Right hindlimb (tissue), 1 donor: ENCODE results near the gene TFAP2E.

Experiments
- DNase-seq: peaks from one replicate; pipeline ENCODE4 v3.0.0-alpha.2; 2018

TFAP2E gene

GRCh38 chr1:35557611-35558373 is 15.3 kb upstream of the TFAP2E start, which contains the start of gene NCDN:
TSS of gene NCDN (plus strand) at chr1:35557799. CDS start at chr1:35558191, 392 bp downstream.
- peak; percentile 99 for DNase-seq

GRCh38 chr1:35558374-35559316 is 14.5 kb upstream of the TFAP2E start:
- peak; percentile 43 for DNase-seq

DNA sequence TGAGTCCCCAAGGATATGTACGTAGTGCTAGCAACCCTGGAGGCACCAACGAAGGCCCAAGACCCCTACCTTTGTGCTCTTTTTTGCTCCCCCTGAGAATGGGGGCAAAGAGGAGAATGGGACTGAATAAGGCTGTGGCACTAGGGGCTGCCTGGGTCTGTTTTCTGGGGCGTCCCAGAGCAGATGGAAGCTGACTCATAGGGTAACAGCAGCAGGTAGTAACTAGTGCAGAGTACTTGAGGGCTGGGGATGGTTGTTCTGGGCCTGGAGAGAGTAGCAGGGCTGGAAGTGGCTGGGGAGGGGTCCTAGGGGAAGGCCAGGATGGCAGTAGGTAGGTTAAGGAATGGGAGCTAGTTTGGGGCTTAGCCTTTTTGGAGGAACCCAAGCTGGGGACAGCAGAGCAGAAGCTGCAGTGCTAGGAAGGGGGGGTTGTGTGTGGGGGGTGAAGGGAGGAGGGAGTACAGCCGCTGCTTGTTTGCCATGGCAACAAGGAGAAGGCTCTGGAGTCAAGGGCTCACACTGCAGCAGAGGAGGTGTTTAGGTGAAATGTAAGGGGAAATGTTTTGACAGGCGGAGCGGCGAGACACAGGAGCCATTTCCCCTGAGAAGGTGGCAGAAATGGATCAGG is 13.7 kb upstream of the TFAP2E start:
- DNase-seq, result peak; percentile 42

- peak; percentile 59 for DNase-seq
Measured at GRCh38 chr1:35560256-35561225, 12.6 kb upstream of the TFAP2E start.

- DNase-seq, result no peak
Measured at GRCh38 chr1:35561297-35561971, 11.7 kb upstream of the TFAP2E start.

DNA sequence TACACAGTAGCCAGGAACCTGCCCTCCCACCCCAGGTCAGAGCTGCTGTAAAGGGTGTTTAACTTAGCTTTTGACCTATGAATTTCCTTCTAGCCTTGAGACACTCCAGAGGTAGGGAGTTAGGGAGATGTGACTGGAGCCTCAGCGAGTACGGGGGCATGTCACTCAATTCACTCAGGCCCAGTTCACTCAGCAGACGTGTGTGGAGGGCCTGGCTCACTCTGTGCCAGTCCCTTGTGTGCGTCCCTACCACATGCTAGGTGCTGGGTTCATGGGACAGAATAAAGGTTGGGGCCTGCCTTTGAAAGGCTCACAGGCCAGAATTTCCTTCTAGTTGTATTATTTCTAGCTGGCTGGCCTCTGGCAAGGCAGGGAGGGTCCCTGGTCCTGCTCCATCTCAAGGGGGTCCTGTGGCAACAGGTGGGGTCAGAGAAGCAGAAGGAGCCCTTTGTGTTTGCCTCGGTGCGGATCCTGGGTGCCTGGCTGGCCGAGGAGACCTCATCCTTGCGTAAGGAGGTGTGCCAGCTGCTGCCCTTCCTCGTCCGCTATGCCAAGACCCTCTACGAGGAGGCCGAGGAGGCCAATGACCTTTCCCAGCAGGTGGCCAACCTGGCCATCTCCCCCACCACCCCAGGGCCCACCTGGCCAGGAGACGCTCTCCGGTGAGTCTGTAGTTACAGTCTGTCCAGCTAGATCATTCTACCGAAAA is 11.0 kb upstream of the TFAP2E start:
- no peak for DNase-seq

- no peak for DNase-seq
Measured at GRCh38 chr1:35563166-35563565, 9.9 kb upstream of the TFAP2E start.

DNA sequence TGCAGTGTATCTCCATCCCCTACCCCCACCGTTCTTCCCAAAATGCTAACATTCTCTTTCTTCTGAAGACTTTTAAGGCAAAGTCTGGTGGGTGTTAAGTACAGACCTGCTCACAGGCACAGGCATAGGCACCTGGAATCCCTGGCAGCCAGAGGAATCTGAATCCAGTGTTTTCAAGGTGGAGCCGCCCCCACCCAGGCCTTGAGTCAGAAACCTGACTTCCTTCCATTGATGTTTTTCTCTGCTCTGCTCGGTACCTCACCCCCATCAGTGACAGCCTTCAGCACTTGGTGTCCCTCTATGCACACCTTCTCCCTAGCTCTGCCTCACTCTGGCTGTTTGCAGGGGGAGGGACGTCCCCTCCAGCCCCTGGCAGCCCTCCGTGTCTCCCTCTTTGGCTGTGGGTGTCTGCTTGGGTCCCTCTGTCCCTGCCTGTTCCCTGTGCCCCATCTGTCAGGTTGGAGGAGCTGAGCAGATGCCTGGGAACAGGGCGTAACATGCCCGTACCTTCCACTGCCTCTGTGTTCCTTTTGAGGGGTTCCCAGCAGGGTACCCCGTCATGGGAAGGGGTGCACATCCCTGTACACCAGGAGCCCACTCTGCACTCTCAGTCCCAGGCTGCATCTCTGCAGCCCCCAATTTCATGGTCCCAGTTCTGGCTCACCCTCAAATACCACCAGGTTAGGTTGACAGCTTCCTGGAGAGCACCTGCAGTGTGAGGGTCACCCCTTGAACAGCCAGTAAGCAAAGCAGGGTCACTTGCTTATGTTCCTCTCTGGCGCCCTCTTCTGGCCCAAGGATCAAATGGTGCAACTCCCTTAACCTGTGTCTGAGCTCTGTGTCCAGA is 8.9 kb upstream of the TFAP2E start:
- peak; percentile 77 for DNase-seq

GRCh38 chr1:35564884-35565741 is 8.0 kb upstream of the TFAP2E start:
- no peak for DNase-seq

DNA sequence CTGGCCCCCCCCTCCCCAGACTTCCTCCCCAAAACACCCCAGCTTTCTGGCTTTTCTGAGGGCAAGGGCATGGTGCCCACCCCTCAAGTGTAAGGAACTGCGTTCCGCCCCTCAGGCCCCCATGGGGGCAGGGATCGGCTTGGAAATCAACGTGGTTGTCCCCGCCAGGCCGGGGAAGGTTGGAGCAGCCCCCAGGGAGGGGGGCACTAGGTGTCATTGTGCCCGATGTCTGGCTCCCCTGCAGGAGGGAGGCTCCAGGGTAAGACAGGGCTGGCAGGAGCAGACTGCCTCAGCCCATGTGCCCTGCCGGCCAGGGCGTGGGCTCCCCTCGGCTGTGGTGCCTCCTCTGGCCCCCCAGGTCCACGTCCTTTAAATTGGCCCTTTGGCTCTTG is 7.4 kb upstream of the TFAP2E start:
- DNase-seq, result no peak

DNA sequence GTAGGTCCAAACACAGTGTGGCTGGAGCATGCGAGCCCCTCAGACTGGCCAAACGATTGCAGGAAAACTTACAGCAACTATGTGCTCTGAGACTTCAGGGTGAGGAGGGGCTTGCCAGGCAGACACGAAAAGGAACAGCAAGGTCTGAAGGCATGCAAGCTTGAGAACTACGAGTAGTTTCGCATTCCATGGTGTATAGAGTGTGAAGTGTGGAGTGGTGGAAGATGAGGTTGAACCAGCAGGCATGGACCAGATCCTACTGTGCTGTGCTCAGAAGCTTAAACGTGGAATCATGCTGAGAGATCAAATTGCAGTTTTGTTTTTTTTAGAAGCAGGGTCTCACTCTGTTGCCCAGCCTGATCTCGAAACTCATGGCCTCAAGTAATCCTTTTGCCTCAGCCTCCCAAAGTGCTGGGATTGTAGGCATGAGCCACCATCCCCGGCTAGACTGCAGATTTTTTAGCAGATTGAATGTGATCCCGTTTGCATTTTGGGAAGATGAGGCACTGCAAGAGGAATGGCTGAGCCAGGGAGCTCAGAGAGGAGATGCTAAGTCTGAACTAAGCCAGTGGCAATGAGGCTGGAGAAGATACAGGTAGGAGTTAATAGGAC is 5.1 kb upstream of the TFAP2E start:
- no peak for DNase-seq

- peak; percentile 79 for DNase-seq
Measured at GRCh38 chr1:35568975-35569395, 4.1 kb upstream of the TFAP2E start.

DNA sequence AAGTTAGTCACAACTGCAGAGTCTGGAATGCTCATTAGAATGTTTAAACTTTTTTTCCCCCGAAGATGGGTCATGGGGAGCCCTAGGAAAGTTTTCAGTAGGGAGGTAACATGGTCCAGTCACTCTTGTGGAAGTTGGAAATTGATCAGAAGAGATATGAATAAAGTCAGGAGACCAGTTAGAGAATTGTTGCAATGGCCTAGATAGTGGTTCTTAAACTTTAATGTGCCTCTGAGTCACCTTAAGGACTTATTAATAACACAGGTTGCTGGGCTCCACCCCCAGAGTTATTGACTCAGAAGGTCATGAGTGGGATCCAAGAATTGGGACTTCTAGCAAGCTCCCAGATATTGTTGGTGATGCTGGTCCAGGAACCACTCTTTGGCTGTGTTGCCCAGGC is 3.2 kb upstream of the TFAP2E start:
- DNase-seq, result no peak

DNA sequence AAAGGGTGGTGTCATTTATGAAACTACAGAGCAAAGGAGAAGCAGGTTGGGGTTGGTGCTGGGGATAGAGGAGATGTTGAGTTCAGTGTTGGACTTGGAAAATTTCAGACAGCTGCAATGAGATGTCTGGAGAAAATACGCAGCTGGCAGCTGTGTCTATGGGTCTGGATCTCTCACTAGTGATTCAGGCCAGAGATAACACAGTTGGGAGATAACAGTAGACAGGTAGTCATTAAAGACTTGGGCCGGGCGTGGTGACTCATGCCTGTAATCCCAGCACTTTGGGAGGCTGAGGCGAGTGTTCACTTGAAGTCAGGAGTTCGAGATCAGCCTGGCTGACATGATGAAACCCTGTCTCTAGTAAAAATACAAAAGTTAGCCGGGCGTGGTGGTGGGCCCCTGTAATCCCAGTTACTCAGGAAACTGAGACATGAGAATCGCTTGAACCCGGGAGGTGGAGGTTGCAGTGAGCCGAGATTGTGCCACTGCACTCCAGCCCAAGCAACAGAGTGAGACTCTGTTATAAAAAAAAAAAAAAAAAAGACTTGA is 2.5 kb upstream of the TFAP2E start:
- DNase-seq, result no peak

GRCh38 chr1:35571263-35571662 is 1.9 kb upstream of the TFAP2E start:
- DNase-seq, result no peak

DNA sequence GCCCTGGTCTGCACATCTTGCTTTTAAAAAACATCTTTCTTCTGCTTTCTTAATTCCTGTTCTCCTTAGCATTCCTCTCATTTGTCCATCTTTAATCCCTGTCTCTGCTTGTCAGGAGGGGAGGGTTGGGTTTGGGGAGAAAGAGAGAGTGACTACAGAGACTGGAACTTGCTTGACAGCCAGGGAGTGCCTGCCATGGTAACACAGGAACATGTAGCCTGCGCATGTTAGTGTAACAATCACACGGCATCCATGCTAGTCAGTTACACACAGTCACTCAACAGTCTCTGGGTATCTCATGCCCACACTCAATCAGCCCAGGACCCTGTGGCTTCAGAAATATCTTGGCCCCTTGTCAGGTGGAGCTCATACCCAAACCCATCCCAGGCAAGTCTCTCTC is 818 bp upstream of the TFAP2E start:
- no peak for DNase-seq

- DNase-seq, result no peak
Measured at GRCh38 chr1:35574125-35574654, 1.1 kb downstream of the TFAP2E start.
